PC-9 (cell line): ENCODE results near the gene ERI3. TPM values are rescaled to one million over a fixed set of nuclear protein-coding genes. Genes with fewer than 3 reads are reported as not detected.

Source experiments
- BruUV-seq: library from RNA; stranded (reverse); fragments of 400-500 nt; replicated peaks from 2 replicates; lab custom pipeline; 2021; lab: Mats Ljungman, UMichigan
- CTCF ChIA-PET: fragments of 300-600 bp; sonication (Branson Sonifier 250); formaldehyde crosslinking; loops from one replicate; lab custom pipeline; 2022; ENCODE audit warnings: antibody characterized with exemption; lab: Charles Lee
- POLR2A ChIA-PET: fragments of 300-600 bp; sonication (Branson Sonifier 250); formaldehyde crosslinking; loops from one replicate; lab custom pipeline; 2022; ENCODE audit warnings: antibody characterized with exemption; ENCODE audit not compliant: unreplicated experiment; lab: Charles Lee
- DNase-seq, 2 experiments: peaks; one replicate each; pipeline versions ENCODE4 v3.0.0 to v3.0.0-alpha.2; 2015 to 2022; ENCODE audit warnings: mixed read lengths in 1 of 2
- H2AFZ ChIP-seq: fragments of 200-600 bp; sonication (generic); 2 replicates; pipeline ENCODE4 v1.8.1; 2017; ENCODE audit warnings: antibody characterized with exemption
- H3F3A ChIP-seq: fragments of 200-600 bp; sonication (generic); 2 replicates; pipeline ENCODE4 v1.8.1; 2017; ENCODE audit warnings: antibody characterized with exemption, mild to moderate bottlenecking, low read depth; ENCODE audit not compliant: insufficient read depth
- H3K27ac ChIP-seq: fragments of 200-600 bp; sonication (generic); 2 replicates; pipeline ENCODE4 v1.6.1; 2016; ENCODE audit warnings: mixed run types
- H3K27me3 ChIP-seq: fragments of 200-600 bp; sonication (generic); 2 replicates; pipeline ENCODE4 v1.6.1; 2016; ENCODE audit warnings: low read depth, mixed run types; ENCODE audit not compliant: insufficient read depth
- H3K36me3 ChIP-seq: fragments of 200-600 bp; sonication (generic); 2 replicates; pipeline ENCODE4 v1.6.1; 2016; ENCODE audit warnings: low read depth, mixed run types
- H3K4me1 ChIP-seq: fragments of 200-600 bp; sonication (generic); replicated peaks from 2 replicates; pipeline ENCODE4 v1.6.1; 2016; ENCODE audit warnings: mixed run types; ENCODE audit not compliant: insufficient read depth
- H3K4me2 ChIP-seq: fragments of 200-600 bp; sonication (generic); 2 replicates; pipeline ENCODE4 v1.6.1; 2017; ENCODE audit warnings: mixed run types
- H3K4me3 ChIP-seq: fragments of 200-600 bp; sonication (generic); 2 replicates; pipeline ENCODE4 v1.6.1; 2016; ENCODE audit warnings: mixed run types
- H3K79me2 ChIP-seq: fragments of 200-600 bp; sonication (generic); 2 replicates; pipeline ENCODE4 v1.6.1; 2017; ENCODE audit warnings: low read depth, mixed run types
- H3K9me2 ChIP-seq: fragments of 200-600 bp; sonication (generic); 2 replicates; pipeline ENCODE4 v1.8.1; 2017; ENCODE audit warnings: mild to moderate bottlenecking; ENCODE audit not compliant: insufficient read depth
- H3K9me3 ChIP-seq: fragments of 200-600 bp; sonication (generic); 2 replicates; pipeline ENCODE4 v1.8.1; 2016; ENCODE audit warnings: low read depth; ENCODE audit not compliant: insufficient read depth
- H4K20me1 ChIP-seq: fragments of 200-600 bp; sonication (generic); 2 replicates; pipeline ENCODE4 v1.8.1; 2017; ENCODE audit not compliant: insufficient read depth
- CTCF ChIP-seq: fragments of 200-600 bp; sonication (generic); conservative IDR thresholded peaks from 2 replicates; pipeline ENCODE4 v1.6.1; 2017; ENCODE audit warnings: mixed run types, antibody characterized with exemption, mild to moderate bottlenecking, moderate library complexity
- EZH2 ChIP-seq: fragments of 200-600 bp; sonication (generic); IDR thresholded peaks from 2 replicates; pipeline ENCODE4 v1.8.0; 2017; ENCODE audit warnings: antibody characterized with exemption, low read depth
- intact Hi-C: fragments of 100-400 bp; cut with micrococcal nuclease; formaldehyde crosslinking; loops from one replicate; pipeline ENCODE4 v1.10.0; 2022; ENCODE audit not compliant: unreplicated experiment
- total RNA-seq: library from RNA; stranded (reverse); gene quantifications from 2 replicates; pipeline ENCODE4 v1.2.3, GENCODE V29; 2021

Gene ERI3
- total RNA-seq, 1 experiment from 2014 or later: 120 TPM

- H3K4me2 ChIP-seq: peak overlapping the region; percentile 52
- H3K4me1 ChIP-seq: peaks cover 45% of the 10 kb centered on the region
- peaks cover 33% of the 10 kb centered on the region for H3K79me2 ChIP-seq
- DNase-seq: peak; percentile 99
- intact Hi-C loops: loop anchor here (1.0 to 5.0 kb wide), 5 partner anchors 27 to 296 kb away; partner anchors contain the start of genes ERI3 and SLC6A9
- TF ChIP-seq EZH2: no peak
- TF ChIP-seq CTCF: no peak
- no peak overlapping the region for H3K4me3 ChIP-seq
- no peaks in the 10 kb centered on the region for H3K27me3 ChIP-seq
- POLR2A ChIA-PET: interaction anchor here (0.6 to 1.0 kb wide), 5 partner anchors 27 to 1957 kb away, joined by 3 to 6 read pairs (median 4); partner anchors contain the start of gene ERI3
- peaks cover 25% of the 10 kb centered on the region; the same call in 1 of the 2 replicates for H3K36me3 ChIP-seq
- peaks cover 42% of the 10 kb centered on the region for H3F3A ChIP-seq
- H4K20me1 ChIP-seq: peaks cover 20% of the 10 kb centered on the region; the same call in 1 of the 2 replicates
- CTCF ChIA-PET: no interaction called here
- H3K9me2 ChIP-seq: no peaks in the 10 kb centered on the region
- no peak overlapping the region for H2AFZ ChIP-seq
- H3K27ac ChIP-seq: peak overlapping the region; percentile 72
- BruUV-seq: no TSS peak
- no peaks in the 10 kb centered on the region for H3K9me3 ChIP-seq
Measured at GRCh38 chr1:44327679-44328491, 27.2 kb downstream of the ERI3 start.

- POLR2A ChIA-PET: interaction anchor here (0.6 to 1.0 kb wide), 4 partner anchors 28 to 296 kb away, joined by 4 to 6 read pairs (median 5); partner anchors contain the start of genes ERI3 and SLC6A9
- Histone ChIP-seq H3K4me3 (no peak overlapping the region), H3K4me2 (peak overlapping the region; percentile 52)
Measured at GRCh38 chr1:44326821-44327465, 28.1 kb downstream of the ERI3 start.

More at GRCh38 chr1:44326821-44327465, 28.1 kb downstream of the ERI3 start:
- peak; percentile 9 to 61 for DNase-seq
- Histone ChIP-seq H3K9me2 (no peaks in the 10 kb centered on the region), H3K79me2 (peaks cover 33% of the 10 kb centered on the region), H3K36me3 (peaks cover 21% of the 10 kb centered on the region; the same call in 1 of the 2 replicates), H3F3A (peaks cover 42% of the 10 kb centered on the region), H3K9me3 (no peaks in the 10 kb centered on the region), H2AFZ (no peak overlapping the region), H3K27me3 (no peaks in the 10 kb centered on the region), H3K4me1 (peaks cover 45% of the 10 kb centered on the region), H4K20me1 (peaks cover 20% of the 10 kb centered on the region; the same call in 1 of the 2 replicates), H3K27ac (peak overlapping the region; percentile 72)
- intact Hi-C loops: loop anchor here (5.0 kb wide), 4 partner anchors 225 to 295 kb away; partner anchors contain the start of gene SLC6A9
- TF ChIP-seq EZH2: no peak
- TF ChIP-seq CTCF: no peak
- CTCF ChIA-PET: no interaction called here
- BruUV-seq: no TSS peak
